ENCODE data around the gene PTGER3.
A peak's percentile ranks its signal among the peaks of the same experiment; 100 is the strongest.

PTGER3 gene

DNA sequence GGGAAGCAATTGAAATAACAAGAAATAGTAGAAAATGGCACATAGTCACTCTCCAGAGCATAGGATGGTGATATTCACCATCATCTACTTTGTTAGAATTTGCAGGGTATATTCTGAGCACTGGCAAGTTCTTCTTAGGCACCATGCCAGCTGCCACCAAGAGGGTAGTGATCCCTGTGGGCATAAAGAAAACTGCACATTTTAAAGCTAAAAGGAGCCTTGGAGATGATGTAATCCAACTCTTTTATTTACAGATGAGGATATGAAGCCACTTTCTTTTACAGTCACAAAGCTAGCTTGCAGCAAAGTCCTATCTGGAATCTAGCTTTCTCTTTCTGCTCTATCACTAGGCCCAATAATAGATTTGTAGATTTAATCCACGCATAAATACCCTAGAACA is 69.0 kb downstream of the PTGER3 start:
- H3K4me3 ChIP-seq (ENCODE audit: low read depth, low read length) = no peak overlapping the region
- TF ChIP-seq, protein P1, sequence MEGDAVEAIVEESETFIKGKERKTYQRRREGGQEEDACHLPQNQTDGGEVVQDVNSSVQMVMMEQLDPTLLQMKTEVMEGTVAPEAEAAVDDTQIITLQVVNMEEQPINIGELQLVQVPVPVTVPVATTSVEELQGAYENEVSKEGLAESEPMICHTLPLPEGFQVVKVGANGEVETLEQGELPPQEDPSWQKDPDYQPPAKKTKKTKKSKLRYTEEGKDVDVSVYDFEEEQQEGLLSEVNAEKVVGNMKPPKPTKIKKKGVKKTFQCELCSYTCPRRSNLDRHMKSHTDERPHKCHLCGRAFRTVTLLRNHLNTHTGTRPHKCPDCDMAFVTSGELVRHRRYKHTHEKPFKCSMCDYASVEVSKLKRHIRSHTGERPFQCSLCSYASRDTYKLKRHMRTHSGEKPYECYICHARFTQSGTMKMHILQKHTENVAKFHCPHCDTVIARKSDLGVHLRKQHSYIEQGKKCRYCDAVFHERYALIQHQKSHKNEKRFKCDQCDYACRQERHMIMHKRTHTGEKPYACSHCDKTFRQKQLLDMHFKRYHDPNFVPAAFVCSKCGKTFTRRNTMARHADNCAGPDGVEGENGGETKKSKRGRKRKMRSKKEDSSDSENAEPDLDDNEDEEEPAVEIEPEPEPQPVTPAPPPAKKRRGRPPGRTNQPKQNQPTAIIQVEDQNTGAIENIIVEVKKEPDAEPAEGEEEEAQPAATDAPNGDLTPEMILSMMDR (IDR thresholded peaks at IDR 0.05; ENCODE audit: borderline replicate concordance, insufficient read depth, low read depth, low read length) = no peak

DNA sequence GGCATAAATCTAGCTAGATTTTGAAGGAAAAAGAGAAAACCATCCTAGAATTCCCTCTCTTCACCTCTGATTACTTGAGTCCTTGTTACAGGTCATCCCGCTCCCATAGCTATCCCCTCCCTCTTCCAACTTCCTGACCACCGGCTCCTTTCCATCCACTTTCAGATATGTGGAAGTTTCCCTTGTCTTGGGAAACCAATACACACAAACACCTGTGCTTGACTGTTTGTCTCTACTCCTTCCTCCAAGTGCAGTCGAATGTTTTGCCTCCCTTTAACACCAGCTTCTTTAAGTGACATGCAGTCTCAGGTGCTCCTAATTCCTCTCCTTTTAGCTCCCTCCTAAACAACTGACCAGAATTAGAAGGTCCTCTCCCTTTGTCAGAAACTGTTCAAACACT is 70.0 kb downstream of the PTGER3 start:
- TF ChIP-seq, protein P1 (IDR thresholded peaks at IDR 0.05; ENCODE audit: borderline replicate concordance, insufficient read depth, low read depth, low read length) = no peak
- H3K4me3 ChIP-seq (ENCODE audit: low read depth, low read length) = no peak overlapping the region

GRCh38 chr1:70977041-70977440 is 70.6 kb downstream of the PTGER3 start:
- TF ChIP-seq, protein P1 (IDR thresholded peaks at IDR 0.05; ENCODE audit: borderline replicate concordance, insufficient read depth, low read depth, low read length) = no peak
- no peak overlapping the region for H3K4me3 ChIP-seq (ENCODE audit: low read depth, low read length)

- H3K4me3 ChIP-seq (ENCODE audit: low read depth, low read length) = no peak overlapping the region
- TF ChIP-seq, protein P1 (IDR thresholded peaks at IDR 0.05; ENCODE audit: borderline replicate concordance, insufficient read depth, low read depth, low read length) = no peak
These were observed 73.9 kb downstream of the PTGER3 start for GRCh38 chr1:70973754-70974153.

DNA sequence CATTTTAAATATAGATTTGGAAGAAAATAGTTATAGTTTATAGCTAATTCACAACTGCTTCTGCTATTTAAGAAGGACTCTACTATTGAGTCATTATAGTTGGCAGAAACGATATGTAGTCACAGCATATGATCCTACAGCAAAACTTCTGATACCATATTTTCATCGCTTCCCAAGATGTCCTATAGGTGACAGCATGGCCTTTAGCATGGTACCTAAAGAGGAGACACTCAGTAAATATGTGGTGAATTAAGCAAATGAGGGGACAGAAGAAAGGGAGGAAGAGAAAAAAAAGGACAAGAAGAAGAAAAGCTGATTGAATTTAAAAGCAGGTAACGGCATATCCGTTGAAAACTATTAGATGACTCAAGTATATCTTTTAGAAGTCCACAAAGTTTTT is 77.2 kb downstream of the PTGER3 start:
- no peak overlapping the region for H3K4me3 ChIP-seq (ENCODE audit: low read depth, low read length)
- TF ChIP-seq, protein P1 (IDR thresholded peaks at IDR 0.05; ENCODE audit: borderline replicate concordance, insufficient read depth, low read depth, low read length) = no peak

- H3K4me3 ChIP-seq (ENCODE audit: low read depth, low read length) = no peak overlapping the region
- TF ChIP-seq, protein P1 (IDR thresholded peaks at IDR 0.05; ENCODE audit: borderline replicate concordance, insufficient read depth, low read depth, low read length) = 0 out of 2 replicates have a peak, but pooled peaks have one; percentile 11
These were observed 81.5 kb downstream of the PTGER3 start for GRCh38 chr1:70966018-70966638.

DNA sequence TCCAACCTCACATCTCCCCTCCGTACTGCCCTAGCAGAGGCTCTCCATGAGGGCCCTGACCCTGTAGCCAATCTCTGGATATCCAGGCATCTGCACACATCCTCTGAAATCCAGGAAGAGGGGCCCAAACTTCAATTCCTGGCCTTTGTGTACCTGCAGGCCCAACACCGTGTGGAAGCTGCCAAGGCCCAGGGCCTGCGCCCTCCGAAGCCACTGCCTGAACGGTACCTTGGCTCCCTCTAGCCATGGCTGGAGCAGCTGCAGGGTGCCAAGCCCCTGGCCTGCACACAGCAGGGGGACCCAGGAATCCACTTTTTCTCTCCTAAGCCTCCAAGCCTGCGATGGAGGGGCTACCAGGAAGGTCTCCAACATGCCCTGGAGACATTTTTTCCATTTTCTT is 84.2 kb downstream of the PTGER3 start:
- TF ChIP-seq, protein P1 (IDR thresholded peaks at IDR 0.05; ENCODE audit: borderline replicate concordance, insufficient read depth, low read depth, low read length) = peak; percentile 14; the same call in 1 of the 2 replicates

More for the DNA sequence above, 84.2 kb downstream of the PTGER3 start:
- H3K4me3 ChIP-seq (ENCODE audit: low read depth, low read length) = no peak overlapping the region

Data from GM12875 (cell line).